ENCODE results near the gene LIPC. TPM values are rescaled to one million over a fixed set of nuclear protein-coding genes. Genes with fewer than 3 reads are reported as not detected.

LIPC gene
- polyA plus RNA-seq, 1 donor (not counting 4 experiments of a cell fraction or from before 2014, with no cell fraction given), result not detected

DNA sequence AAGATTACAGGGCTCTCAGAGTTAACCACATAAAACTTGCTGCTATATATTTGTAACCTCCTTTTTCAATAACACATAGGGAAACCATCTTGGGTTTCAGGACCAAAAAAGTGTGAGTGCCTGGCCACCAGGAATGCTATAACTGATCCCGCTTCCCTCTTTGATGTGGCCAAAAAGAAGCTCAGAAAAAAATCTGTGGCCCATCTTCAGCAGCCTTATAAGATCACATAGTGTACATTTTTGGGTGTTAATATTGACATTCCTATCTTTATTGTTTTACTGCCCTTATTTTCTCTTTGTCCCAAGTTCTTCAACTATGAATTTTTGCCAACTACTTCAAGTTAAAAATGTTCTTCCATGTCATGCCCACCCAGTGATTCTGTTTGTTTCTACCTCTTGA is 102.8 kb downstream of the LIPC start:
- H3K27me3 ChIP-seq (ENCODE audit: control insufficient read depth, extremely low read depth, insufficient read depth, low read length), result no peaks in the 10 kb centered on the region
- no peak for TF ChIP-seq EZH2 (IDR thresholded peaks at IDR 0.05; ENCODE audit: low read length)
- TF ChIP-seq, protein P1, sequence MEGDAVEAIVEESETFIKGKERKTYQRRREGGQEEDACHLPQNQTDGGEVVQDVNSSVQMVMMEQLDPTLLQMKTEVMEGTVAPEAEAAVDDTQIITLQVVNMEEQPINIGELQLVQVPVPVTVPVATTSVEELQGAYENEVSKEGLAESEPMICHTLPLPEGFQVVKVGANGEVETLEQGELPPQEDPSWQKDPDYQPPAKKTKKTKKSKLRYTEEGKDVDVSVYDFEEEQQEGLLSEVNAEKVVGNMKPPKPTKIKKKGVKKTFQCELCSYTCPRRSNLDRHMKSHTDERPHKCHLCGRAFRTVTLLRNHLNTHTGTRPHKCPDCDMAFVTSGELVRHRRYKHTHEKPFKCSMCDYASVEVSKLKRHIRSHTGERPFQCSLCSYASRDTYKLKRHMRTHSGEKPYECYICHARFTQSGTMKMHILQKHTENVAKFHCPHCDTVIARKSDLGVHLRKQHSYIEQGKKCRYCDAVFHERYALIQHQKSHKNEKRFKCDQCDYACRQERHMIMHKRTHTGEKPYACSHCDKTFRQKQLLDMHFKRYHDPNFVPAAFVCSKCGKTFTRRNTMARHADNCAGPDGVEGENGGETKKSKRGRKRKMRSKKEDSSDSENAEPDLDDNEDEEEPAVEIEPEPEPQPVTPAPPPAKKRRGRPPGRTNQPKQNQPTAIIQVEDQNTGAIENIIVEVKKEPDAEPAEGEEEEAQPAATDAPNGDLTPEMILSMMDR (optimal IDR thresholded peaks at IDR 0.05 in 1 of 3, IDR thresholded peaks at IDR 0.05 in 1 of 3, conservative IDR thresholded peaks at IDR 0.05 in 1 of 3; ENCODE audit: extremely low read depth in 1 of 3, insufficient read depth in 2 of 3, low read length in 3 of 3), result no peak
- H4K20me1 ChIP-seq (ENCODE audit: control insufficient read depth, extremely low read depth, insufficient read depth, low read length), result no peaks in the 10 kb centered on the region
- dilution Hi-C loops (cut with MboI; ENCODE audit: extremely low pct_ligation_motif_present, low sequenced_read_pairs), result no loop called here
- no peaks in the 10 kb centered on the region for H3K4me1 ChIP-seq (ENCODE audit: control insufficient read depth, extremely low read depth, insufficient read depth, low read length)
- no peak for DNase-seq (ENCODE audit: low read depth, low spot score)
- no peaks in the 10 kb centered on the region for H3K79me2 ChIP-seq (ENCODE audit: control insufficient read depth, insufficient read depth, low read length)
- no peak overlapping the region for H2AFZ ChIP-seq (ENCODE audit: control insufficient read depth, low read length)
- no peaks in the 10 kb centered on the region for H3K9me3 ChIP-seq (ENCODE audit: control insufficient read depth, low read depth, low read length)
- no peaks in the 10 kb centered on the region for H3K9me1 ChIP-seq (ENCODE audit: control insufficient read depth, extremely low read depth, insufficient read depth, low read length)
- no peak overlapping the region for H3K4me3 ChIP-seq (ENCODE audit: control insufficient read depth in 2 of 3, extremely low read depth in 1 of 3, insufficient read depth in 2 of 3, low read depth in 1 of 3, low read length in 3 of 3)
- no peak overlapping the region for H3K9ac ChIP-seq (ENCODE audit: control insufficient read depth, extremely low read depth, insufficient read depth, low read length)
- no peak overlapping the region for H3K4me2 ChIP-seq (ENCODE audit: control insufficient read depth, extremely low read depth, insufficient read depth, low read depth, low read length)
- no peak for FAIRE-seq
- no peak overlapping the region for H3K27ac ChIP-seq (ENCODE audit: control insufficient read depth, insufficient read depth, low read length)
- H3K36me3 ChIP-seq (ENCODE audit: control insufficient read depth in 2 of 2, extremely low read depth in 1 of 2, insufficient read depth in 2 of 2, low read length in 2 of 2), result no peaks in the 10 kb centered on the region

DNA sequence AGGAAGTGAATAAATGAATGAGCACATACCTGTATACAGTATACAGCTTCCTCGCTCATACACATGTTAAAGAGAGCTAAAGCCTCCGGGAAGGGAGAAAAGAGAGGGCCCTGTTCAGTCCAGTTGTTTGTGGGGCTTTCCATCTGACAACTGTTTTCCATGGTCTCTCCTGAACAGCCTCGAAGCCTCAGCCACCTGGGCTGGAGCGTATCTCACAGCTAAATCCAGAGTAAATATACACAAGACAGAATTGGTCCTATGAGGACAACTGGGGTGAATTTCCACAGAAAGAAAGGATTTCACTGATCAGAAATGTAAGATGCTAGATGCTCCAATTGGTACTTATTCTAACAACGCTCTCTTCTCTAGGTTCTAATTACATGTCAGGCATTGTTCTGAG is 103.5 kb downstream of the LIPC start:
- no peaks in the 10 kb centered on the region for H3K36me3 ChIP-seq (ENCODE audit: control insufficient read depth in 2 of 2, extremely low read depth in 1 of 2, insufficient read depth in 2 of 2, low read length in 2 of 2)
- no peaks in the 10 kb centered on the region for H3K9me1 ChIP-seq (ENCODE audit: control insufficient read depth, extremely low read depth, insufficient read depth, low read length)
- H3K79me2 ChIP-seq (ENCODE audit: control insufficient read depth, insufficient read depth, low read length), result no peaks in the 10 kb centered on the region
- H3K9me3 ChIP-seq (ENCODE audit: control insufficient read depth, low read depth, low read length), result no peaks in the 10 kb centered on the region
- no peak overlapping the region for H3K9ac ChIP-seq (ENCODE audit: control insufficient read depth, extremely low read depth, insufficient read depth, low read length)
- H3K27ac ChIP-seq (ENCODE audit: control insufficient read depth, insufficient read depth, low read length), result no peak overlapping the region
- DNase-seq (ENCODE audit: low read depth, low spot score) (no peak), FAIRE-seq (no peak)
- no peak overlapping the region for H3K4me2 ChIP-seq (ENCODE audit: control insufficient read depth, extremely low read depth, insufficient read depth, low read depth, low read length)
- dilution Hi-C loops (cut with MboI; ENCODE audit: extremely low pct_ligation_motif_present, low sequenced_read_pairs), result no loop called here
- H4K20me1 ChIP-seq (ENCODE audit: control insufficient read depth, extremely low read depth, insufficient read depth, low read length), result no peaks in the 10 kb centered on the region
- no peak overlapping the region for H2AFZ ChIP-seq (ENCODE audit: control insufficient read depth, low read length)
- no peak overlapping the region for H3K4me3 ChIP-seq (ENCODE audit: control insufficient read depth in 2 of 3, extremely low read depth in 1 of 3, insufficient read depth in 2 of 3, low read depth in 1 of 3, low read length in 3 of 3)
- H3K27me3 ChIP-seq (ENCODE audit: control insufficient read depth, extremely low read depth, insufficient read depth, low read length), result no peaks in the 10 kb centered on the region
- no peaks in the 10 kb centered on the region for H3K4me1 ChIP-seq (ENCODE audit: control insufficient read depth, extremely low read depth, insufficient read depth, low read length)
- TF ChIP-seq, protein P1 (optimal IDR thresholded peaks at IDR 0.05 in 1 of 3, IDR thresholded peaks at IDR 0.05 in 1 of 3, conservative IDR thresholded peaks at IDR 0.05 in 1 of 3; ENCODE audit: extremely low read depth in 1 of 3, insufficient read depth in 2 of 3, low read length in 3 of 3), result no peak
- no peak for TF ChIP-seq EZH2 (IDR thresholded peaks at IDR 0.05; ENCODE audit: low read length)
